ENCODE results near the gene TTC22.

TTC22 gene

GRCh38 chr1:54754486-54755285 lies 46.4 kb downstream of the TTC22 start:
- Histone ChIP-seq H3K4me2 (no peak overlapping the region), H3K36me3 (peaks cover 34% of the 10 kb centered on the region), H3K27ac (no peak overlapping the region), H3K9me3 (no peaks in the 10 kb centered on the region), H3K4me3 (no peak overlapping the region), H3K4me1 (no peaks in the 10 kb centered on the region), H3K9ac (no peak overlapping the region), H4K20me1 (no peaks in the 10 kb centered on the region; the same call in 1 of the 2 replicates), H3K27me3 (no peaks in the 10 kb centered on the region)
- TF ChIP-seq Cebpa-rat (IDR thresholded peaks at IDR 0.05) = no peak

- Histone ChIP-seq H4K20me1 (no peaks in the 10 kb centered on the region; the same call in 1 of the 2 replicates), H3K9ac (no peak overlapping the region), H3K4me2 (no peak overlapping the region), H3K36me3 (peaks cover 31% of the 10 kb centered on the region), H3K9me3 (no peaks in the 10 kb centered on the region), H3K4me3 (no peak overlapping the region), H3K27me3 (no peaks in the 10 kb centered on the region), H3K27ac (no peak overlapping the region), H3K4me1 (no peaks in the 10 kb centered on the region)
- TF ChIP-seq Cebpa-rat (IDR thresholded peaks at IDR 0.05) = no peak
Observed at GRCh38 chr1:54754045-54754444, 47.1 kb downstream of the TTC22 start.

GRCh38 chr1:54751426-54751825 lies 49.7 kb downstream of the TTC22 start:
- Histone ChIP-seq H4K20me1 (no peaks in the 10 kb centered on the region), H3K4me3 (no peak overlapping the region), H3K27me3 (no peaks in the 10 kb centered on the region), H3K4me1 (no peaks in the 10 kb centered on the region), H3K9ac (no peak overlapping the region), H3K4me2 (no peak overlapping the region), H3K36me3 (peaks cover 5% of the 10 kb centered on the region), H3K27ac (no peak overlapping the region), H3K9me3 (no peaks in the 10 kb centered on the region)
- TF ChIP-seq Cebpa-rat (IDR thresholded peaks at IDR 0.05) = no peak

GRCh38 chr1:54750596-54750995 lies 50.5 kb downstream of the TTC22 start:
- H3K9me3 ChIP-seq = no peaks in the 10 kb centered on the region
- H3K9ac ChIP-seq = no peak overlapping the region
- no peak overlapping the region for H3K4me2 ChIP-seq
- no peaks in the 10 kb centered on the region for H3K36me3 ChIP-seq
- H3K27ac ChIP-seq = no peak overlapping the region
- no peak for TF ChIP-seq Cebpa-rat (IDR thresholded peaks at IDR 0.05)
- H3K4me1 ChIP-seq = no peaks in the 10 kb centered on the region
- no peak overlapping the region for H3K4me3 ChIP-seq
- no peaks in the 10 kb centered on the region for H4K20me1 ChIP-seq
- no peaks in the 10 kb centered on the region for H3K27me3 ChIP-seq

GRCh38 chr1:54748094-54748835 lies 52.9 kb downstream of the TTC22 start:
- H3K4me2 ChIP-seq = no peak overlapping the region

GRCh38 chr1:54745864-54746263 lies 55.3 kb downstream of the TTC22 start:
- Histone ChIP-seq H3K9me3 (no peaks in the 10 kb centered on the region), H3K27ac (no peak overlapping the region), H3K4me2 (no peak overlapping the region), H4K20me1 (peaks cover 21% of the 10 kb centered on the region; the same call in 1 of the 2 replicates), H3K27me3 (no peaks in the 10 kb centered on the region), H3K9ac (no peak overlapping the region), H3K4me3 (no peak overlapping the region), H3K4me1 (no peaks in the 10 kb centered on the region), H3K36me3 (peaks cover 42% of the 10 kb centered on the region)
- no peak for TF ChIP-seq Cebpa-rat (IDR thresholded peaks at IDR 0.05)

More at GRCh38 chr1:54748094-54748835, 52.9 kb downstream of the TTC22 start:
- Histone ChIP-seq H3K36me3 (peaks cover 18% of the 10 kb centered on the region), H3K9me3 (no peaks in the 10 kb centered on the region), H3K9ac (no peak overlapping the region), H4K20me1 (peaks cover 8% of the 10 kb centered on the region; the same call in 1 of the 2 replicates), H3K4me3 (no peak overlapping the region), H3K27ac (no peak overlapping the region), H3K27me3 (no peaks in the 10 kb centered on the region), H3K4me1 (no peaks in the 10 kb centered on the region)
- TF ChIP-seq Cebpa-rat (IDR thresholded peaks at IDR 0.05) = no peak

- no peak overlapping the region for H3K27ac ChIP-seq
- no peaks in the 10 kb centered on the region for H3K9me3 ChIP-seq
- no peaks in the 10 kb centered on the region for H3K4me1 ChIP-seq
- no peak for TF ChIP-seq Cebpa-rat (IDR thresholded peaks at IDR 0.05)
- no peak overlapping the region for H3K4me2 ChIP-seq
- peaks cover 21% of the 10 kb centered on the region; the same call in 1 of the 2 replicates for H4K20me1 ChIP-seq
- no peak overlapping the region for H3K9ac ChIP-seq
- H3K36me3 ChIP-seq = peaks cover 48% of the 10 kb centered on the region
- H3K27me3 ChIP-seq = no peaks in the 10 kb centered on the region
- no peak overlapping the region for H3K4me3 ChIP-seq
Observed at GRCh38 chr1:54745274-54745673, 55.8 kb downstream of the TTC22 start.

GRCh38 chr1:54744696-54745095 lies 56.4 kb downstream of the TTC22 start:
- peaks cover 53% of the 10 kb centered on the region for H3K36me3 ChIP-seq
- no peaks in the 10 kb centered on the region for H3K27me3 ChIP-seq
- H3K4me1 ChIP-seq = no peaks in the 10 kb centered on the region
- no peak overlapping the region for H3K4me2 ChIP-seq
- no peak overlapping the region for H3K4me3 ChIP-seq
- TF ChIP-seq Cebpa-rat (IDR thresholded peaks at IDR 0.05) = no peak
- H3K27ac ChIP-seq = no peak overlapping the region
- no peak overlapping the region for H3K9ac ChIP-seq
- peaks cover 21% of the 10 kb centered on the region; the same call in 1 of the 2 replicates for H4K20me1 ChIP-seq
- no peaks in the 10 kb centered on the region for H3K9me3 ChIP-seq

- H3K9me3 ChIP-seq = no peaks in the 10 kb centered on the region
- H3K4me3 ChIP-seq = no peak overlapping the region
- no peak overlapping the region for H3K9ac ChIP-seq
- H3K27me3 ChIP-seq = no peaks in the 10 kb centered on the region
- no peak for TF ChIP-seq Cebpa-rat (IDR thresholded peaks at IDR 0.05)
- H3K4me1 ChIP-seq = no peaks in the 10 kb centered on the region
- H3K36me3 ChIP-seq = peaks cover 64% of the 10 kb centered on the region
- peaks cover 21% of the 10 kb centered on the region; the same call in 1 of the 2 replicates for H4K20me1 ChIP-seq
- no peak overlapping the region for H3K4me2 ChIP-seq
- H3K27ac ChIP-seq = no peak overlapping the region
Observed at GRCh38 chr1:54743416-54744226, 57.5 kb downstream of the TTC22 start.
